Nucleus accumbens (tissue), 56 donors: Measurements from ENCODE around the gene CDR2L.
"Not testable (repeated sequence)": the region's sequence is repeated elsewhere in the genome, so short reads cannot be mapped to it uniquely, and the experiment has no call there.

Experiments used
- DNase-seq, 56 donors: peaks; one replicate each; lab custom pipeline; 2025; lab: John Stamatoyannopoulos, UW

CDR2L gene

GRCh38 chr17:75033346-75034235, 46.2 kb downstream of the CDR2L start:
- peak; percentile 34 to 94 (median 82) for DNase-seq

- DNase-seq: peak in 54 of 56 donors; percentile 46 to 93 (median 79)
Observed at GRCh38 chr17:75034236-75034908, 46.9 kb downstream of the CDR2L start.

- peak in 7 of 56 donors; percentile 11 to 53 (median 25) for DNase-seq
Observed at GRCh38 chr17:75036643-75037268, 49.3 kb downstream of the CDR2L start.

GRCh38 chr17:75039238-75039637, 51.8 kb downstream of the CDR2L start:
- no peak for DNase-seq

- no peak for DNase-seq
Observed at GRCh38 chr17:75041656-75042280, 54.3 kb downstream of the CDR2L start.

- not testable (repeated sequence) for DNase-seq
Observed at GRCh38 chr17:75043789-75044188, 56.4 kb downstream of the CDR2L start.

- DNase-seq: no peak
Observed at GRCh38 chr17:75044716-75045115, 57.3 kb downstream of the CDR2L start.

GRCh38 chr17:75045946-75046406, 58.5 kb downstream of the CDR2L start:
- DNase-seq: not testable (repeated sequence)

GRCh38 chr17:75046407-75047289, 59.2 kb downstream of the CDR2L start, which contains the start of the genes ATP5PD and KCTD2:
Gene ATP5PD, minus strand, starts transcription at chr17:75046969. Its CDS starts 4,319 bp downstream, at chr17:75042650.
Gene KCTD2, plus strand, starts transcription at chr17:75047225. Its CDS starts 26 bp downstream, at chr17:75047251.
- DNase-seq: peak; percentile 75 to 98 (median 94)

- peak in 26 of 56 donors; percentile 6 to 69 (median 35) for DNase-seq
Observed at GRCh38 chr17:75047398-75048098, 60.1 kb downstream of the CDR2L start.

GRCh38 chr17:75048249-75048878, 60.9 kb downstream of the CDR2L start:
- peak in 6 of 56 donors; percentile 2 to 45 (median 12) for DNase-seq

- DNase-seq: no peak
Observed at GRCh38 chr17:75049057-75049456, 61.6 kb downstream of the CDR2L start.

- no peak for DNase-seq
Observed at GRCh38 chr17:75049706-75050105, 62.3 kb downstream of the CDR2L start.

- DNase-seq: no peak
Observed at GRCh38 chr17:75051941-75052340, 64.5 kb downstream of the CDR2L start.
